Cardiac septum (tissue), 1 donor: Measurements from ENCODE around the gene HLA-DQA2. TPM values are rescaled to one million over a fixed set of nuclear protein-coding genes. Genes with fewer than 3 reads are reported as not detected.
"Not testable (repeated sequence)": the region's sequence is repeated elsewhere in the genome, so short reads cannot be mapped to it uniquely, and the experiment has no call there.

Experiments used
- DNase-seq: peaks from one replicate; pipeline ENCODE4 v3.0.0-alpha.2; 2020; ENCODE audit warnings: low spot score
- intact Hi-C: fragments of 100-400 bp; cut with DNase I; formaldehyde crosslinking; loops from one replicate; pipeline ENCODE4 v1.14.0; 2022
- microRNA-seq: library from miRNA; unstranded; fragments of <30 nt; microRNA quantifications from one replicate; pipeline ENCODE4 v1.2.0, GENCODE V29; 2020
- total RNA-seq: library from RNA; stranded (reverse); fragmentation: NEBNext Ultra II Directional; extraction: Animal tissue kit (Norgen Biotek cat#: 25700); gene quantifications from one replicate; pipeline ENCODE4 v1.2.1, GENCODE V29; 2021
- donor health status: DM: no; HTN: no; CAD: no.

HLA-DQA2 gene
- total RNA-seq, 1 donor from 2014 or later: 2.8 TPM

DNA sequence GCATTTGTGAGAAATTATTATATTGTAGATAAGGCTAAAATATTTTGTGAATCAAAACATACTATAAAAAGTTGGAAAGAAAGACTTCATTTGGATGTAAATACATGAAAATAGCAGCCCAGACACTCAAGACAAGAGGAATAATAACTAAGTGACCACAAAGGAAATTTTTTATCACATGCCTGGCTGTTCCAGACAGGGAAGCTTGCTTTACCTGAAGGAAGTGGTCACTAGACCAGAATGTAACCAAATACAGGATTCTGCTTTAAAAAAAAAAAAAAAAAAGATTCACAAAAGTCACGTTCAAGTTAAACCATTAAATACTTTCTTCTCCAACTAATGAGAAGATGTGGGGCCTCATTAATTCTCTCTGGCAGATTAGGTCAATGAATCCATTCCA lies 31.5 kb downstream of the HLA-DQA2 start:
- intact Hi-C loops: no loop called here
- DNase-seq: no peak

DNA sequence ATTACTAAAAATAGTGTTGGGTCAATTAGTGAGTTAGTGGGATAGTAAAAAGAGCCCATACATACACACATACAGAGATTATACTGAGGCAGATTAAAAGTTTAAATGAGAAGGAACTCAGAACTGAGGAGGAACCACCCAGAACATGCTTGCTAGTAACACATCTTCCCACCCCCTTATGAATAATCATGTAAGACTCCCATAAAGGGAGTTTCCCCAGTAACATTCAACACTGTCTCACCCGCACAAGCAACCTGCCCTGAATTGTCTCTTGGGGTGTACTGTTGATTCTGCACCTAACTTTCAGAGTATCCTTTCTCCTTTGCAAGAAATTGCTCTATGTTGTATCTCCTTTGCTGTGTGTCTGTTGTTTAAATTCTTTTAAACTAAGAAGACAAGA lies 33.2 kb downstream of the HLA-DQA2 start:
- no peak for DNase-seq
- intact Hi-C loops: no loop called here

DNA sequence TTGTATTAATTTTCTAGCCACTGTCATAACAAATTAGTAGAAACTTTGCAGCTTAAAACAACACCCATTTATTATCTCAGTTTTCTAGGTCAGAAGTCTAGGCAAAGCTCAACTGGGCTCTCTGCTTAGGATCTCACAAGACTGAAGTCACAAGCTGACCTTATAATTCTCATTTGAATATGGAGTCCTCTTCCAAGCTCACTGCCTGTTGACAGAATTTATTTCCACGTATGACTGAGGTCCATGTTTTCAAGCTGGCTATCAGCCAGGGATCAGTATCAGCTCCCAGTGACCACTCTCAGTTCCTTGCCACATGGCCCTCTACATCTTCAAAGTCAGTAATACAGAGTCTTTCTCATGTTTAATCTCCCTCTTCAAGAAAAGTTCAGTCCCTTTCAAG lies 33.9 kb downstream of the HLA-DQA2 start:
- intact Hi-C loops: no loop called here
- no peak for DNase-seq

DNA sequence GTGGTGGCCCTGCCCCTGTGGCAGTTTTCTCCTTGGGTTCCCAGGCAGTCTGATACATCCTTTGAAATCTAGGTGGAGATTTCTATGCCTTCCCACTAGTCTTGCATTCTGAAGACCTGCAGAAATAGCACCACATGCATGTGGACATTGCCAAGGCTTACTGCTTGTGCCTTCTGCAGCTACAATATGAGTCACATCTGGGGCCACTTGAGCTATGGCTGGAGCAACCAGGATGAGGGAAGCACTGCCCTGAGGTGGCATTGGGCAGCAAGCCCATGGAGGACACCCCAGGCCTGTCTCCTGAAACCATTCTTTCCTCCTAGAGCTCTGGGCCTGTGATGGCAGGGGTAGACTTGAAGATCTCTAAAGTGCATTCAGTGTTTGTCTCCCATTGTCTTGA lies 37.8 kb downstream of the HLA-DQA2 start:
- intact Hi-C loops: no loop called here
- DNase-seq: no peak

DNA sequence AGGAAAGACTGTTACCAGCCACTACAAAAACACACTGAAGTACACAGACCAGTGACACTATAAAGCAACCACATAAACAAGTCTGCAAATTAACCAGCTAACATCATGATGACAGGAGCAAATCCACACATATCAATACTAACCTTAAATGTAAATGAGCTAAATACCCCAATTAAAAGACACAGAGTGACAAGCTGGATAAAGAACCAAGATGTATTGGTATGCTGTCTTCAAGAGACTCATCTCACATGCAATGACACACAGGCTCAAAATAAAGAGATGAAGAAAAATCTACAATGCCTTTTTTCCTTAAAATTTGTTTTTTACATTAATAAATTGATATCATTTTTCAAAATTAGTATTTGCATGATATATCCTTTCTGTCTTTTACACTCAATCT lies 41.7 kb downstream of the HLA-DQA2 start:
- intact Hi-C loops, DNase-seq: not testable (repeated sequence)

DNA sequence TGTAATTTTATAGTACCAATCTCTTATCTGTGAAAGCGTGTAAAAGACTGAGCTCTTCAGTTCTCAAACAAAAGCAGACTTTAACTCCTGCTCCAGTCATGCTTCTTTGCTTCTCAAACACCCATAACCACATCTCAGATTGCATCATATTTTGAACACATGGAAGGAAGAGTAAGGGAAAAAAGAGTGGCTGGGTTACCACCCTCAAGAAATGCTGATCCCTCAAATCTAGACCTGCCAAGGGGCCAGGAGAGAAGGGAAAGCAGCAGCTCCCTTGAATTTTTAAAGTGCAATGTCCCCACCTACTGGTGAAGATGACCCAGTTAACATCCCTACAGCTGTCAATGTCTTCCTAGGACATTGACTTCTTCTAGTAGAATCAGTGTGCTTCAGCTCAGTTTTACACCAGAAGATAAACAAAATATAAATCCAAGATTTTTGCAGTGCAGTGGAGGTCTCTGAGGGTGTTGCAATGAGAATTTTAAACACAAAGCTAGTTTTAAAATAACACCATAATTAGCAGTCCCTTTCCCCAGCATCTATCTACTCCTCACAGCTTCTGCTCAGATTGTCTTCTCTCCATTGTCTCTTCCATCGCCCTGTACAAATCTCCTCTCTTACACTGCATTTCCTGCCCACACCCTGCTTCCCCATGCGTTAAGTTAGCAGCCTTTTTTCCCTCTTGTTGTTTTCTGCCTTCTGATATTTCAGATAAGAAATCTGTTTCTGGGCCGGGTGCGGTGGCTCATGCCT lies 44.8 kb downstream of the HLA-DQA2 start:
- intact Hi-C loops: loop anchor here (5.0 kb wide), 1 partner anchor 354 kb away; no protein-coding TSS in a partner anchor
- DNase-seq: no peak

DNA sequence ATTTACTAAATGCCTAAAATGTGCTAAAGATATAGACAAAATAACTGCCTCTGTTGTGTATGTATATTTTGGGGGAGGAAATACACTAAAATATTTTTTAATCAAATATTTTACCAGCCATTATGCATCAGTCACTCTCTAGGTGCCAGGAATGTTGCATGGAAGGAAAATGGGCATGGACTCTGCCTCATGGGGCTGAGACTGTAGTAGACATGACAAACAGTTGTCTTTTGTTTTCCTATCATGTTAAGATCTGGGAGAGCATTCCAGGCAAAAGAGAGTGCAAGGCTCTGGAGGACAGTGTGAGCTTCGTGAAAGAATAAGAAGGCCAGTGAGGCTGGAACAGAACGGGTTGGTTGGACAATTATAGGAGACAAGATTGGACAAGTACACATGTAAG lies 49.1 kb downstream of the HLA-DQA2 start:
- intact Hi-C loops: loop anchor here (10.0 kb wide), 1 partner anchor 546 kb away; no protein-coding TSS in a partner anchor
- DNase-seq: no peak

DNA sequence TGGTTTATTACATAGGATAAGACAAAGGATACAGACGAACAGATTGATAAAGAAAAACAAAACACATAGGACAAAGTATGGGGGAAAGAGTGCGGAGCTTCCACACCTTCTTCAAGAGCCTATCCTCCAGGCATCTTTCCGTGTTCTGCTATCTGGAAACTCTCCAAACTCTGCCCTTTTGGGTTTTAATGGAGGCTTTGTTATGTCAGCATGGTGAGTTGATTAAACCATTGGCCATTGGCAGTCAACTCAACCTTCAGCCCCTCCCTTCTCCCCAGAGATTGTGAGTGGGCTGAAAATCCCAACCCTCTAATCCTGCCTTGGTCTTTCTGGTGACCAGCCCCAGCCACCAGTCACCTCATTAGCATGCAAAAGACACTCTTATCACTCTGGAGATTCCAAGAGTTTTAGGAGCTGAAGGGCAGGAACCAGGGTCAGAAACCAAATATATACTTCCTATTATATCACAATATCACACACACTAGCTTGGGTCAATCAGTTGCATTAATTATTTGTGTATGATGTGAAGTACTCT lies 51.8 kb downstream of the HLA-DQA2 start:
- intact Hi-C loops: loop anchor here (10.0 kb wide), 1 partner anchor 548 kb away; no protein-coding TSS in a partner anchor
- DNase-seq: no peak

DNA sequence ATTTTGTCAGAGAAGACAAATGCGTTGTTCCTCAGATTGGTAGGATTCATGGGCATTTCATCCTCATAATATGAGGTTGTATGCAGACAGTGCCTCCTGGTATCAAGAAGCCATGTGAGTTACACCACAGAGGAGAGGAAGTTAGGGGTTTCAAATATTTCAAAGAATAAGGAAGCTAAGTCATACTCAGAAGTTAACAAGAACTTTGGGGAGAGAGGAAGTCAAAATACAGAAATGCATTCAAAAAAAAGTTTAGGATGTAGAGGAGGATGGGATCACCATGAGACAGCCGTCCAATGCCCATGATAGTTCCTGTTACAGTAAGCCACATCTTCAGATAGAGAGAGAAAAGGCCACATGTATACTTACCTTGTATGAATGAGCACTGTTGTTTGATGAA lies 53.3 kb downstream of the HLA-DQA2 start:
- DNase-seq: no peak
- intact Hi-C loops: loop anchor here (10.0 kb wide), 1 partner anchor 550 kb away; no protein-coding TSS in a partner anchor

Small RNAs within 50 kb of the gene (microRNA-seq; reads per million reads assigned to microRNA genes)
- gene MIR3135B: not detected

Other genes with a start within 250 kb of the HLA-DQA2 start
- gene HLA-DRB5, start 211.1 kb upstream of the HLA-DQA2 start, total RNA-seq: 14.0 TPM
- gene HLA-DRB1, start 151.5 kb upstream of the HLA-DQA2 start, total RNA-seq: 27.6 TPM
- gene HLA-DQA1, start 104.0 kb upstream of the HLA-DQA2 start, total RNA-seq: 5.2 TPM
- gene HLA-DQB1, start 74.7 kb upstream of the HLA-DQA2 start, total RNA-seq: 3.7 TPM
- 2.9 TPM for gene HLA-DQB2, start 22.1 kb downstream of the HLA-DQA2 start, total RNA-seq
- gene HLA-DOB, start 75.6 kb downstream of the HLA-DQA2 start, total RNA-seq: 0.35 TPM
- gene TAP2, start 97.3 kb downstream of the HLA-DQA2 start, total RNA-seq: 12.7 TPM
- 11.7 TPM for gene PSMB8, start 102.7 kb downstream of the HLA-DQA2 start, total RNA-seq
- 18.1 TPM for gene TAP1, start 112.3 kb downstream of the HLA-DQA2 start, total RNA-seq
- 14.2 TPM for gene PSMB9, start 112.8 kb downstream of the HLA-DQA2 start, total RNA-seq
- gene HLA-DMB, start 199.6 kb downstream of the HLA-DQA2 start, total RNA-seq: 7.9 TPM
- gene HLA-DMA, start 211.7 kb downstream of the HLA-DQA2 start, total RNA-seq: 13.7 TPM
- gene BRD2, start 227.2 kb downstream of the HLA-DQA2 start, total RNA-seq: 88.7 TPM